GM18498 (cell line): Measurements from ENCODE around the gene ICA1L.

Experiments used
- ATAC-seq: cut with Tn5 transposase; IDR thresholded peaks from one replicate; pipeline ENCODE4 v1.9.1; 2021; ENCODE audit warnings: mild to moderate bottlenecking, moderate library complexity; ENCODE audit not compliant: unreplicated experiment

Gene ICA1L

DNA sequence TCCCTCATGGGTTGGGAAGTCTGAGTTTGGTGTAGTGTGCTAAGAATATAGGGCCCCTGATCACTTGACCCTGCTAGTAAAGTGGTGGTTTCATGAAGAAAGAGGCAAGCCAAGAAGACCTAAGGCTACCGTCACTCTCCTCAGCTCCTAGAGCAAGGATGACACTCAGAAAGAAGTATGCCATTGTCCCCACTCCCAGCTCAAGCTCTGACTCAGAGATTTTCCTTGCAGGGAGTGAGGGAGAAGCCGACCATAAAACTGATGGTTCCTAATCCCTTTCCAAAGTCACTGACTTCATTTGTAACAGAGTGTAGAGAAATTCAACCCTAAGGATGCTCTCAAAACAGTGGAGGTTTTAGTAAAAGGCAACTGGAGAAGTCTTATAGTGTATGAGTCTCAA lies 80.9 kb downstream of the ICA1L start:
- no peak for ATAC-seq

GRCh38 chr2:202786842-202787241 lies 84.7 kb downstream of the ICA1L start:
- no peak for ATAC-seq

DNA sequence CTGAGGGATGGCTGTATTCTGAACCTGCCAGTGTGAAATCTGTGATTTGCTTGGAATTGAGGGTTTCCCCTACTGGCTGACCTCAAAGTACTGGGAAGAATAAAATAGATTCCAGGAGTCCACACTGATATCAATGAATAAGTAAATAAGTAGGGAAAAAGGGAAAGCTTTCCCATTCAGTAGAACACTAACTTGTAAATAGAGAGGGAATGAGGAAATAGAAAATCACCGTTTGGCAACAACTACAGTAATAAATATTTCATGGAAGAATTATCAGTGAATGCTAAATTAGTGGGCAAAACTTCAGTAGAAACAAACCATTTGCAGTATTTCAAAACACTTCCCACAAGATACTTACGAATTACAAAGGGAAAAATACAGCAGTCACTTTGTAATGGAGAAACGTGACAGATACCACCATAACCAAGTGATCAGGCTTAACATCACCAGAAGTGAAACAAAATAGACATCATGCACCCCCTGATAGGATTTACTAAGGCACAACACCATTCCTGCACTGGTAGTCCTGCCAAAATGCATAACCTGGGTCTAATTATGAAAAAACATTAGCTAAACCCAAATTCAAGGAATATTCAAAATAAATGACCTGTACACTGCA lies 88.5 kb downstream of the ICA1L start:
- ATAC-seq, result no peak

- ATAC-seq, result peak; percentile 93
Measured at GRCh38 chr2:202780514-202781021, 91.0 kb downstream of the ICA1L start.

DNA sequence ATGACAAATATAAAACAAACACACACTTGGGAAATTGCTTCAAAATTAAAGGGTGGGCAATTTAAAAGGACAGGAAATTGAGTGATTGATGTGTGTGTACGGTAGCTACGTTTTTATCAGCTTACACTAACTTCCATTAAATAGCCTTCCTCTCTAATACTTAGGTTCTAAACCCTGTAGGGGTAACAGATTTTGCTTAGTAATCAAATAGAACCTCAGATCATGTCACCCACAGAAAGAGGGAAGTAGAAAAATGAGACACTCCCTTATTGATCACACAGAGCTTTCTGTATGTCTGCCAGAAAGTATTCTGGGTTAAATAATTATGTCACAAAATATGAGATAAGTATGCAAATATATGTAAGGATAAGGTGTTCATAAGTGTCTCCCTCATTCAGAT lies 93.3 kb downstream of the ICA1L start:
- no peak for ATAC-seq

GRCh38 chr2:202774104-202774503 lies 97.5 kb downstream of the ICA1L start:
- ATAC-seq, result no peak

- no peak for ATAC-seq
Measured at GRCh38 chr2:202773301-202773973, 98.1 kb downstream of the ICA1L start.

DNA sequence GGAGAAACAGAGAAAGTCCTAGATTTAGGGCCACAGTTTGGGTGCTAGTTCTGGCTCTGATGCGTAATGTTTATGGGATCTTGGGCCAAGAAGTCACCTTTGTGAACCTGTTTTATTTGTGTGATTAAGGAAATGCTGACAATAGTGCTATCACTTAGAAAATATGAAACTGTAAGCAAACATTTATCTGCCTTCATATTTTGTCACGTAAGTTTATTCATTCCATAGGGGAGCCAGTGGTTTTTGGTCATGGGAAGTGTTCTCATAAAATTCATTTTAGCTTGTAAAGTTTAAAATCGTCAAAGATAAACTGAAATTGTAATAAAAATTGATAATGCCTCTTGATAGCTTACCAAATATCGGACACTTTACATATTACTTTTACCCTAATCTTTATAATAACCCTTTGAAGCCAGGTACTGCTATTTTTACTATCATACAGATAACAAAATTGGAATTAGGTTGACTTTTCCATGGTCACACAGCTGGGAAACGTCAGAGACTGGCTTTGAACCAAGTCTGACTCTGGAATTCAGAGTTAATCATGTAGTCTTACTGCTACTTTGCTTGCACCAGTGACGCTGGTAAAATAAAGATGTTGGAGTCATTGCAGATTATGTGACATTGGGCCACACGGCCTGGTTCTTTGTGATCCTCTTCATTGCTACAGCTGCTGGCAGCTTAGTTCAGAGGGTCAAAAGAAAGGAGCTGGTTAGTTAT lies 99.7 kb downstream of the ICA1L start:
- no peak for ATAC-seq

DNA sequence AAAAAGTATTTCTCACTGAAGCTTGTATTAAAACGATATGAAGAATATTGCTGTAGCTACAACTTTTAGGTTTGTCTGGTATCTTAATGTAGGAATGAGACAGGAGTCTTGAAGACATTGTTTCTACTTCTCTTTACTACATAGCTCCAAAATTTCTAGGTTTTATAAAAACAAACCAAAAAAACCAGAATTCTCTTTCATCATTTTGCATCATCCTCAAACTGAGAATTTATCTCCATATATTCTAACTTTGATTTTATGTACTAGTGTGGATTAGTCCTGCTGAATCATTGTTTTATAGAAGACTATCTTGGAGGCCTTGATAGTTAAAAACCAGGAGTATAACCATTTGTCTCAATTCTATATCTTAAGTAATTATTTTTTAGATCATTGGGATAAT lies 100.2 kb downstream of the ICA1L start:
- no peak for ATAC-seq

DNA sequence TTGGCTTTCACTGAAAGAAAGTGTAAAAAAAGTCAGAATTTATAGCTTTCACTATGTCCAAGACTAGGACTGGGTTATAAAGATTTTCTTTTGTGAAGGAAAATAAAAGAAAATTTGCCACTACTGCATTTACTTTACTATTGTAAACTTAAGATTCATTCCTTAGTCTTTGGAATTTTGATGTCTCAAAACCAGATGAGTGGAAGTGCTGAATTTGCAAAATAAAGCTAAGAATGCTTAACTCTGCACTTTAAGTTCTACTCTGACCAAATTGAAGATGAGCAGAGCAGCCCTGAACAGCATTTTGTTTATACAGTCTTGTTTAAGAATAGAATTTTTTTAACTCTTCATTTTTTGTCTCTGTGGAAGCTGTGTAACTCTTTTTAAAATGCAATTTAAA lies 102.4 kb downstream of the ICA1L start:
- ATAC-seq, result no peak

DNA sequence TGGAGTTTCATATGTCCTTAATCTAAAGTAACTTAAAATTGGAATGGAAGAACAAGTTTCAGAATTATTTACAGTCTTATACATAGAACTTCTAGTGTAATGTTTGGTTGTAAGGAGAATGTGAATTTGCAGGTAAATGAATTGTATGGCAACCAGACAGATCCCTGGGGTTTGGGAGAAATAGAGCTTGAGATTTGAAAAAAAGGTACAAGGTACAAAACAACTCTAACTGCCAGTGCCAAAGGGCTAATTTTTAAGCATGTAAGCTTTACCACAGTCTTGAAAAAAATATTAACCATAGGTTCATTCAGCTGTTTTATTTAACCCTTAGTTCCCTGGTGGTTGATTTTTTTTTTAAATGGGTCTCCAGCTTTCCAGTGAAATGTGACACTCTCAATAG lies 103.3 kb downstream of the ICA1L start:
- no peak for ATAC-seq

DNA sequence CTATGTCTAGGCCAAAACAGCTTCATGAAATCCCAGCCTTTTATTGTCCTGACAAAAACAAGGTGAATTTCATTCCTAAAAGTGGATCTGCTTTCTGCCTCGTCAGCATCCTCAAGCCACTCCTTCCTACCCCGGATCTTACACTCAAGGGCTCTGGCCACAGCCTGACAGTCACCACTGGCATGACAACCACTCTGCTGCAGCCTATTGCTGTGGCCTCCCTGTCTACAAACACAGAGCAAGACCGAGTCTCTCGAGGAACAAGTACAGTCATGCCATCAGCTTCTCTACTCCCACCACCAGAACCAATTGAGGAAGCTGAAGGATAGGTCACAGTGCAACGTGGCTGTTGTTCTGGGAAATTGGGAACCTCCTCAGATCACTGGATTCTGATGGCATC lies 106.1 kb downstream of the ICA1L start:
- no peak for ATAC-seq

GRCh38 chr2:202764991-202765390 lies 106.6 kb downstream of the ICA1L start:
- ATAC-seq, result no peak

DNA sequence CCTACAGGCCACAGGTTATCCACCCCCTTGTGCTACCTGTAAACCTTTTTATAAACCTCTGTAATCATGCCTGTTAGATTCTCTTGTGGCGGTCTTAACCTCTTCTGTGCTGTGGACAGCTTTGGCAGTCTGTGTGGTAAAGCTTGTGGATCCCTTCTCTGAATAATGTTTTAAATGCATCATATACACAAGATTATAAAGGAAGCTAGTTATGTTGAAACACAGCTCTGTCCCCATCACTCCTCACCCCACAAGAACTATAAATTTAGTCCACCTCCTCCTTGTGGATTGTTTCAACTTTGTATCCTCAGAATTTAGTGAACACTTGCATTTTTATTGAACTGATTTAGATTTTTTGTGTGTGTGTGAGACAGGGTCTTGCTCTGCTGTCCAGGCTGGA lies 107.7 kb downstream of the ICA1L start:
- no peak for ATAC-seq

DNA sequence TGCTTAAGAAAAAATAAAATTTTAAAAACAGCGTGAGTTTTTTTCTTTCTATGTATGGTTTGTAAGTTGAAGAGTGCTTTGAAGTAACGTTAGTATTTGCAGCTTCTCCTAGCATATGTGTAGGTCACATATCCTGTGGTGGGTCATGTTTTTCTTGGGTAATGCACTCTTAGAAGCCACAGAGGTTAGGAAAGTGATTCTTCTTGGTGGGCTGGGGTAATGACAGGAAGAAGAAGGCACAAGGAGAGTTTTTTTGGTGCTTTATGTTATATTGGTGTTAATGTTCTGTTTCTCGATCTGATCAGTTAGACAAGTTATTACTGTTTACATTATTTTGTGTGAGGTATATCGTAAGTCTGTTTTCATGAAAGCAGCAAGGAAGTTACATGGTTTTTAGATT lies 109.0 kb downstream of the ICA1L start:
- ATAC-seq, result no peak

- ATAC-seq, result no peak
Measured at GRCh38 chr2:202760848-202761247, 110.7 kb downstream of the ICA1L start.

DNA sequence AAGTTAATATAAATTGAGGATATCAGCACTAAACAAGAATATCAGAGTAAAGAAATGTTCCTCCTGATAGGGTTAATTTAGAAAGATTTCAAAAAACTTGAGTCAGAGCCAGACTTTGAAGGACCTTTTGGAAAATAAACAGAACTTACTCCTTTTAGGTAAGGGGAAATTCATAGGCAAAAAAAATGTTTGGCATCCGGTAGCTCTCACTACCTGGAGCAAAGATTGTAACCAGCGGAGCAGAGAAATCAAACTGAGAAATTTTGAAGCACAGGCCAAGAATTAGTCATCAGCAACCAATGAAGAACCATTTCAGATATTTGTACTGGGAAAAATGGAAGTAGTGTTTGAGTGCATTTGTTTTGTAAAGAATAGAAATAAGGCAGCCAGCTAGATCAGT lies 113.0 kb downstream of the ICA1L start:
- ATAC-seq, result no peak

DNA sequence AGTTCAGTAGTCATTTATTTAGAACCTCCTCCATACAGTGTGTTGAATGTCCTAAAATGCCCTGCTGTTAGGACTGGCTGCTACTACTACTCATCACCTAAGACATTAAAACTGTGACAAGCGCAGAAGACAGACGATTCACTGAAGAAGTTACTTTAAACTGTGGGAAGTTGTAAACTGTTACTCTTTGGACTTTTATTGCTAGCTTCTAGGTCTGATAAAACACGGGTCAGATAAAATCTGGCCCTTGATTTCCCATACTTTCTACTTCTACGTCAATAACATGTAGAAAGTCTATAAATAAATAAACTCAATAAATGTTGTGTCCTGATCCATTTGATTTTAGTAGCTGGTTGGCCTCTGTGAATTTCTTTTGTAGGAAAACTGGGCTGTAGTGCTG lies 113.4 kb downstream of the ICA1L start:
- no peak for ATAC-seq

DNA sequence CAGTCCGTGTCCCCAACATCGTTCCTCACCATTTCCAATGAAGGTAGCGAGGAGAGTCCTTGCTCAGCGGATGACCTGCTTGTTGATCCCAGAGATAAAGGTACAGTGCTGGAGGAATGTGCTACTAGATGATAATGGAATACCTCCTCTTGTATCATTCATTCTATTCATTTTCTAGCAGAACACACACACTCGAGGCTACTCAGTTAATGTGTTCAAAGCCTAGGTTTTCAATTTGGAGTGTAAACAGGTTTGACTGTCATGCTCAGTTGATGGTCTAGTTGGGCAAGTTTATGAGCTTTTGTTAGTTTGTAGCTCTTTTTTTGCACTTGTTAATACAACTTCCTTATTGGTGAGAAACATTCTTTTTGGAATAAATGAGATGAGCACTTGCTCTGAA lies 114.2 kb downstream of the ICA1L start:
- ATAC-seq, result no peak

- no peak for ATAC-seq
Measured at GRCh38 chr2:202756598-202756997, 115.0 kb downstream of the ICA1L start.

GRCh38 chr2:202754936-202755335 lies 116.6 kb downstream of the ICA1L start:
- ATAC-seq, result no peak

- ATAC-seq, result no peak
Measured at GRCh38 chr2:202752071-202752470, 119.5 kb downstream of the ICA1L start.
